ENCODE measurements around the gene TLR8. TPM values are rescaled to one million over a fixed set of nuclear protein-coding genes. Genes with fewer than 3 reads are reported as not detected.
A peak's percentile ranks its signal among the peaks of the same experiment; 100 is the strongest.

TLR8 gene
- total RNA-seq, 1 donor from 2014 or later: 0.25 TPM

- H3K4me3 ChIP-seq: no peak overlapping the region
- H3K9me3 ChIP-seq: no peaks in the 10 kb centered on the region
- no peak overlapping the region for H3K27ac ChIP-seq
- H3K4me1 ChIP-seq: no peaks in the 10 kb centered on the region
- H3K36me3 ChIP-seq: no peaks in the 10 kb centered on the region
- DNase-seq (ENCODE audit: extremely low spot score in 2 of 2): no peak
- intact Hi-C loops (cut with DNase I): no loop called here
- TF ChIP-seq CTCF (IDR thresholded peaks at IDR 0.05): no peak
- TF ChIP-seq POLR2AphosphoS5 (IDR thresholded peaks at IDR 0.05; ENCODE audit: insufficient read depth in 1 of 2, low read depth in 1 of 2): no peak
- no peak for TF ChIP-seq POLR2A (IDR thresholded peaks at IDR 0.05)
- no peaks in the 10 kb centered on the region for H3K27me3 ChIP-seq
Measured at GRCh38 chrX:12891171-12891570, 15.2 kb upstream of the TLR8 start.

DNA sequence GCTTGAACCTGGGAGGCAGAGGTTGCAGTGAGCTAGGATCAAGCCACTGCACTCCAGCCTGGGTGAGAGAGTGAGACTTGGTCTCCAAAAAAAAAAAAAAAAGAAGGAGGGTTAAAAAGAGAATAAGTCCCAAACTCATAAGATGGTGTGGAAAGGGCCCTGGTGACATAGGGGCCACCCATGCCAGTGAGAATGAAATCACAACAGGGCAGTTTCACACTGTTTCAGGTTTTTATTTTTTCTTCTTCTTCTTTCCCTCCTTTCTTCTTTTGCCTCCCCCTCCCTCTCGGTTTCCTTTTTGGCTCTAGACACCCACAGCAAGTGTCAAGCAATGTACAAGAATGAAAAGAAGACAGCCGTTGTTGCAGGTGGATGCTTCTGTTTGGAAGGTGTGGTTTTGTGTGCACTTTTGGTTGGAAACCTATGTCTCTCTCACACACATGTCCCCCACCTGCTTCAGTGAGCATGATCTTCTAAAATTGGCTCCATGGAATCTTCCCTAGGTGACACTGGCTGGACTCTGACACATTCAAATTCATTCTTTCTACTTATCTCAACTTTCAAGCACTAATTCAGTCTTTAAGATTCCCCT is 14.4 kb upstream of the TLR8 start:
- Histone ChIP-seq H3K27me3 (no peaks in the 10 kb centered on the region), H3K4me3 (no peak overlapping the region), H3K36me3 (no peaks in the 10 kb centered on the region), H3K4me1 (no peaks in the 10 kb centered on the region), H3K9me3 (no peaks in the 10 kb centered on the region), H3K27ac (no peak overlapping the region)
- DNase-seq (ENCODE audit: extremely low spot score in 2 of 2): no peak
- intact Hi-C loops (cut with DNase I): no loop called here
- TF ChIP-seq CTCF (IDR thresholded peaks at IDR 0.05) (no peak), POLR2A (IDR thresholded peaks at IDR 0.05) (no peak), POLR2AphosphoS5 (IDR thresholded peaks at IDR 0.05; ENCODE audit: insufficient read depth in 1 of 2, low read depth in 1 of 2) (no peak)

- intact Hi-C loops (cut with DNase I): no loop called here
- Histone ChIP-seq H3K36me3 (no peaks in the 10 kb centered on the region), H3K27me3 (no peaks in the 10 kb centered on the region), H3K4me1 (no peaks in the 10 kb centered on the region), H3K9me3 (no peaks in the 10 kb centered on the region), H3K4me3 (no peak overlapping the region), H3K27ac (no peak overlapping the region)
- DNase-seq (ENCODE audit: extremely low spot score in 2 of 2): no peak
- no peak for TF ChIP-seq CTCF (IDR thresholded peaks at IDR 0.05)
- TF ChIP-seq POLR2A (IDR thresholded peaks at IDR 0.05): no peak
- TF ChIP-seq POLR2AphosphoS5 (IDR thresholded peaks at IDR 0.05; ENCODE audit: insufficient read depth in 1 of 2, low read depth in 1 of 2): no peak
Measured at GRCh38 chrX:12892716-12893115, 13.7 kb upstream of the TLR8 start.

DNA sequence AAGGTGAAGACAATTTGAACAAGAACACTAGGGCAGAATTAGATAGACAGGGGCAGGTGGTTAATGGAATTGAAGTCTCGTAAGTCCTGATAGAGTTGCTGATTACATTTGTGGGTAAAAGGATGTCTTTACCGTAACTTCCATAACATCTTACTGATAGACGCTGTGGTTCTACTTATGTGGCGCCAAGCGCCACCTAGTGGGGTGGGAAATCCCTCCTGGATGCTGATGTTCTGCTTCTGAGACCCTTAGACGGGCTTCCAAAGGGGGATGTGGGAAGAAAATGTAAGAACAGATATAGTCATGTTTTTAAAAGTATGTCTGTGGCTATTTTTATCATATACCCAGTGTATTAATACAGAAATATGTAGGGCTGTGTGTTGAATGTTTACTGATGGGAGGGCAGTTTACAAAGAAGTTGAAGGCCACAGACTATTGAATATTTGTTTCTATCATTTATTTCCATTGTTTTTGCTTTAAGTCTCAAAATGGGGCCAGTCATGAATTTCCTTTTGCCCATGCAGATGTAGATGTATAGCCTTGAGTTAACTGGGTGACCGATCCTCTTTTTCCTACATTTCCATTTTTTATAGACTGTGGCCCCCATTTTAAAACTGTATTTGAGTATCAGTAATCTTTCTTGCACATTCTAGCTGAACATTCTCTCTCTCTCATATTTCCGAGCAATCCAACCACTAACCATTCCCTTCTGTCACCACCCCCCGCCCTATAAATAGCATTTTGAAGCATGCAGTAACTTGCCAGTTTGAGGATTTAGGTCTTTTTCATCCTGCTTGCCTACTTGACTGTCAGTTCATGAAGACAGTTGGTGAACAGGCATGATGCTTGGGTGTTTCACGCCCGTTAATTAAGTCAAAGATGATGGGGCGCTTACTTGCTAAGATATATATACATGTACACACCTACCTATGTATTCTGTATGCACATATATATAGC is 12.1 kb upstream of the TLR8 start:
- no peak for TF ChIP-seq POLR2AphosphoS5 (IDR thresholded peaks at IDR 0.05; ENCODE audit: insufficient read depth in 1 of 2, low read depth in 1 of 2)
- no peak for TF ChIP-seq POLR2A (IDR thresholded peaks at IDR 0.05)
- TF ChIP-seq CTCF (IDR thresholded peaks at IDR 0.05): peak in 1 of 3 experiments; percentile 17
- no peak for DNase-seq (ENCODE audit: extremely low spot score in 2 of 2)
- H3K36me3 ChIP-seq: no peaks in the 10 kb centered on the region
- no peaks in the 10 kb centered on the region for H3K27me3 ChIP-seq
- H3K4me1 ChIP-seq: no peaks in the 10 kb centered on the region
- no peak overlapping the region for H3K27ac ChIP-seq
- intact Hi-C loops (cut with DNase I): no loop called here
- no peak overlapping the region for H3K4me3 ChIP-seq
- no peaks in the 10 kb centered on the region for H3K9me3 ChIP-seq

GRCh38 chrX:12895866-12896265 is 10.6 kb upstream of the TLR8 start:
- Histone ChIP-seq H3K36me3 (no peaks in the 10 kb centered on the region), H3K4me3 (no peak overlapping the region), H3K27ac (no peak overlapping the region), H3K9me3 (no peaks in the 10 kb centered on the region), H3K27me3 (no peaks in the 10 kb centered on the region), H3K4me1 (no peaks in the 10 kb centered on the region)
- intact Hi-C loops (cut with DNase I): no loop called here
- no peak for DNase-seq (ENCODE audit: extremely low spot score in 2 of 2)
- TF ChIP-seq CTCF (IDR thresholded peaks at IDR 0.05): no peak
- TF ChIP-seq POLR2A (IDR thresholded peaks at IDR 0.05): no peak
- TF ChIP-seq POLR2AphosphoS5 (IDR thresholded peaks at IDR 0.05; ENCODE audit: insufficient read depth in 1 of 2, low read depth in 1 of 2): no peak
